SHP77 (cell line): Measurements from ENCODE around the gene MYOZ1.

Experiments used
- DNase-seq, 2 experiments: peaks; one replicate each; lab custom pipeline; 2025; lab: John Stamatoyannopoulos, UW

MYOZ1 gene

GRCh38 chr10:73593812-73594211 is 47.5 kb downstream of the MYOZ1 start:
- DNase-seq, result no peak

- DNase-seq, result no peak
Observed at GRCh38 chr10:73593110-73593509, 48.2 kb downstream of the MYOZ1 start.

GRCh38 chr10:73591935-73592699 is 49.2 kb downstream of the MYOZ1 start:
- DNase-seq, result peak; percentile 1 to 23

GRCh38 chr10:73590881-73591799 is 50.1 kb downstream of the MYOZ1 start, which contains the start of gene USP54:
USP54 (minus strand) TSS chr10:73591342; CDS start chr10:73575658, 15,684 bp downstream.
- DNase-seq, result no peak

GRCh38 chr10:73589563-73590126 is 51.6 kb downstream of the MYOZ1 start:
- DNase-seq, result no peak

GRCh38 chr10:73588656-73589055 is 52.6 kb downstream of the MYOZ1 start:
- no peak for DNase-seq

- no peak for DNase-seq
Observed at GRCh38 chr10:73586583-73586984, 54.7 kb downstream of the MYOZ1 start.

DNA sequence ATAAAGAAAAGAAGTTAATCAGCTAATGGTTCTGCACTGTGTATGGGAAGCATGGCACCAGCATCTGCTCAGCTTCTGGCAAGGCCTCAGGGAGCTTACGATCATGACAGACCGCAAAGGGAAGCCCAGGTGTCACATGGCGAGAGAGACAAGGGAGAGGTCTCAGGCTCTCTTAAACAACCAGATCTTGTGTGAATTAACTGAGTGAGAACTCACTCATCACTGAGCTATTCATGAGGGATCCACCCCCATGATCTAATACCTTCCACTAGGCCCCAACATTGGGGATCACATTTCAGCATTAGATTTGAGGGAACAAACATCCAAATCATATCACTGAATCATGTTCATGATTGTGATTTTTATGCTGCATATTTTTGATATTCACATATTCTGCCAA is 55.9 kb downstream of the MYOZ1 start:
- no peak for DNase-seq

GRCh38 chr10:73584737-73585136 is 56.5 kb downstream of the MYOZ1 start:
- DNase-seq, result no peak

GRCh38 chr10:73581918-73582317 is 59.4 kb downstream of the MYOZ1 start:
- DNase-seq, result no peak
